ENCODE results near the gene ORM1. TPM values are rescaled to one million over a fixed set of nuclear protein-coding genes. Genes with fewer than 3 reads are reported as not detected.
"Not testable (repeated sequence)": the region's sequence is repeated elsewhere in the genome, so short reads cannot be mapped to it uniquely, and the experiment has no call there.

Gene ORM1
- total RNA-seq, 1 donor from 2014 or later = not detected

GRCh38 chr9:114329625-114330022, 6.7 kb downstream of the ORM1 start, which contains the start of gene ORM2:
Gene ORM2, plus strand, starts transcription at chr9:114329869. Its CDS starts 36 bp downstream, at chr9:114329905.
- H3K27ac Mint-ChIP-seq (ENCODE audit: unreplicated experiment); H3K4me1 Mint-ChIP-seq (ENCODE audit: low read depth, unreplicated experiment); H3K4me3 Mint-ChIP-seq (ENCODE audit: unreplicated experiment); H3K9me3 Mint-ChIP-seq (ENCODE audit: unreplicated experiment); DNase-seq; H3K27me3 Mint-ChIP-seq (ENCODE audit: unreplicated experiment); H3K36me3 Mint-ChIP-seq (ENCODE audit: unreplicated experiment): not testable (repeated sequence)

- Mint-ChIP-seq H3K27me3 (ENCODE audit: unreplicated experiment) (no peaks in the 10 kb centered on the region), H3K4me1 (ENCODE audit: low read depth, unreplicated experiment) (no peaks in the 10 kb centered on the region), H3K36me3 (ENCODE audit: unreplicated experiment) (no peaks in the 10 kb centered on the region), H3K9me3 (ENCODE audit: unreplicated experiment) (peaks cover 2% of the 10 kb centered on the region), H3K27ac (ENCODE audit: unreplicated experiment) (no peak overlapping the region), H3K4me3 (ENCODE audit: unreplicated experiment) (no peak overlapping the region)
- TF ChIP-seq CTCF (IDR thresholded peaks at IDR 0.05; ENCODE audit: partially characterized antibody, unreplicated experiment) = no peak
- no peak for DNase-seq
These were observed 7.7 kb downstream of the ORM1 start for GRCh38 chr9:114330636-114331035.

GRCh38 chr9:114331229-114332195, 8.6 kb downstream of the ORM1 start:
- not testable (repeated sequence) for H3K9me3 Mint-ChIP-seq (ENCODE audit: unreplicated experiment); H3K4me1 Mint-ChIP-seq (ENCODE audit: low read depth, unreplicated experiment); H3K4me3 Mint-ChIP-seq (ENCODE audit: unreplicated experiment); H3K27ac Mint-ChIP-seq (ENCODE audit: unreplicated experiment); H3K36me3 Mint-ChIP-seq (ENCODE audit: unreplicated experiment); DNase-seq; H3K27me3 Mint-ChIP-seq (ENCODE audit: unreplicated experiment)

- H3K4me3 Mint-ChIP-seq (ENCODE audit: unreplicated experiment); H3K27ac Mint-ChIP-seq (ENCODE audit: unreplicated experiment); H3K36me3 Mint-ChIP-seq (ENCODE audit: unreplicated experiment); H3K27me3 Mint-ChIP-seq (ENCODE audit: unreplicated experiment); DNase-seq; H3K9me3 Mint-ChIP-seq (ENCODE audit: unreplicated experiment); H3K4me1 Mint-ChIP-seq (ENCODE audit: low read depth, unreplicated experiment): not testable (repeated sequence)
These were observed 9.7 kb downstream of the ORM1 start for GRCh38 chr9:114332474-114333040.

GRCh38 chr9:114333718-114334117, 10.8 kb downstream of the ORM1 start:
- H3K4me1 Mint-ChIP-seq (ENCODE audit: low read depth, unreplicated experiment); H3K27ac Mint-ChIP-seq (ENCODE audit: unreplicated experiment); H3K27me3 Mint-ChIP-seq (ENCODE audit: unreplicated experiment); DNase-seq; H3K9me3 Mint-ChIP-seq (ENCODE audit: unreplicated experiment); H3K36me3 Mint-ChIP-seq (ENCODE audit: unreplicated experiment); H3K4me3 Mint-ChIP-seq (ENCODE audit: unreplicated experiment): not testable (repeated sequence)

GRCh38 chr9:114334490-114334889, 11.6 kb downstream of the ORM1 start:
- Mint-ChIP-seq H3K27ac (ENCODE audit: unreplicated experiment) (no peak overlapping the region), H3K36me3 (ENCODE audit: unreplicated experiment) (no peaks in the 10 kb centered on the region), H3K4me3 (ENCODE audit: unreplicated experiment) (no peak overlapping the region), H3K4me1 (ENCODE audit: low read depth, unreplicated experiment) (no peaks in the 10 kb centered on the region), H3K9me3 (ENCODE audit: unreplicated experiment) (peaks cover 2% of the 10 kb centered on the region), H3K27me3 (ENCODE audit: unreplicated experiment) (no peaks in the 10 kb centered on the region)
- no peak for DNase-seq
- no peak for TF ChIP-seq CTCF (IDR thresholded peaks at IDR 0.05; ENCODE audit: partially characterized antibody, unreplicated experiment)

- Mint-ChIP-seq H3K27ac (ENCODE audit: unreplicated experiment) (no peak overlapping the region), H3K9me3 (ENCODE audit: unreplicated experiment) (peaks cover 2% of the 10 kb centered on the region)
- TF ChIP-seq CTCF (IDR thresholded peaks at IDR 0.05; ENCODE audit: partially characterized antibody, unreplicated experiment) = no peak
These were observed 12.8 kb downstream of the ORM1 start for GRCh38 chr9:114335745-114336144.

More at GRCh38 chr9:114335745-114336144, 12.8 kb downstream of the ORM1 start:
- Mint-ChIP-seq H3K4me1 (ENCODE audit: low read depth, unreplicated experiment) (no peaks in the 10 kb centered on the region), H3K4me3 (ENCODE audit: unreplicated experiment) (no peak overlapping the region), H3K36me3 (ENCODE audit: unreplicated experiment) (no peaks in the 10 kb centered on the region), H3K27me3 (ENCODE audit: unreplicated experiment) (no peaks in the 10 kb centered on the region)
- no peak for DNase-seq
